Peyer's patch (tissue), 4 donors: ENCODE results near the gene MRPS15. TPM values are rescaled to one million over a fixed set of nuclear protein-coding genes. Genes with fewer than 3 reads are reported as not detected.

Source experiments
- DNase-seq, 3 donors: peaks; one replicate each; pipeline ENCODE4 v3.0.0-alpha.2; 2017 to 2019
- H3K27ac ChIP-seq, 4 donors: fragments of 200-600 bp; sonication (generic); one replicate each; pipeline ENCODE4 v1.5.1; 2016 to 2019
- H3K27me3 ChIP-seq, 2 donors: fragments of 200-600 bp; sonication (generic); one replicate each; pipeline ENCODE4 v1.5.1; 2019
- H3K36me3 ChIP-seq, 3 donors: fragments of 200-600 bp; sonication (generic); one replicate each; pipeline ENCODE4 v1.5.1; 2016 to 2019
- H3K4me1 ChIP-seq, 4 donors: fragments of 200-600 bp; sonication (generic); one replicate each; pipeline ENCODE4 v1.5.1; 2016 to 2019
- H3K4me3 ChIP-seq, 4 donors: fragments of 200-600 bp; sonication (generic); 1 replicate in 3 of 4; 2 replicates in 1 of 4; pipeline ENCODE4 v1.5.1; 2016 to 2019; ENCODE audit warnings: mild to moderate bottlenecking in 1 of 4
- H3K9me3 ChIP-seq, 4 donors: fragments of 200-600 bp; sonication (generic); one replicate each; pipeline ENCODE4 v1.5.1; 2016 to 2019; ENCODE audit warnings: mild to moderate bottlenecking in 1 of 4
- CTCF ChIP-seq, 6 experiments: fragments of 450-650 bp in 4 of 6; fragments of 200-600 bp in 2 of 6; sonication (generic) in 1 of 6; IDR thresholded peaks; one replicate each; pipeline ENCODE4 v1.5.1; 2017 to 2019; ENCODE audit warnings: antibody characterized with exemption in 6 of 6, mild to moderate bottlenecking in 3 of 6, moderate library complexity in 1 of 6
- POLR2A ChIP-seq, 2 donors: fragments of 450-650 bp; IDR thresholded peaks; one replicate each; pipeline ENCODE4 v1.5.1; 2017; ENCODE audit warnings: antibody characterized with exemption in 2 of 2, mild to moderate bottlenecking in 2 of 2, moderate library complexity in 2 of 2
- total RNA-seq, 4 donors: library from RNA; depleted of rRNA; stranded (reverse); fragments of >200 nt; gene quantifications; one replicate each; pipeline ENCODE4 v1.1.0, GENCODE V29; 2016

The MRPS15 gene
- total RNA-seq, 4 donors from 2014 or later: 44.2 to 74.3 (median 46.7) TPM

DNA sequence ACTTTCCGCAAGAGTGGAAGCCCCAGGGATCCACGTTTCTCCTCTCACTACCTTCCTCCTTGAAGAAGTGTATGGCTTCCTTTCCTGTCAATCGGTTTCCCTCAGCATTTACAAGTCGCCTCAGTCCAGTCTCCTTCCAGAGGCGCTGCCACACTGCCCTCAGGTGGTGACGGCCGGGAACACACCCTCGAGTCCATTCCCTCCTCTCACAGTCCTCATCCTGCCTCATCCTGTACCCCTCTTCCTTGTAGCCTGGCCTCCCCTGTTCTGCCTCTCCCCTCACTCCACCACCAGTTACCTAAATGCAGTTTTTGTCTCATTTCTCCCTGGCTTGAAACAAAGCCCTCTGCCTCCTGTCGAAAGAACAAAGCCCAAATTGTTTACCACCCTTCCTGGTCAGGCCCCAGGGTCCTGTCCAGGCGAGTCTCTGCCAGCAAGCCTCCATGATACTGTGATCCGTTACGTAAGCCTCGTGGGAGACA, 43.3 kb downstream of the MRPS15 start:
- peak overlapping the region in 1 of 4 donors; percentile 11 for H3K27ac ChIP-seq
- peak; percentile 83 to 97 (median 92) for DNase-seq
- H3K9me3 ChIP-seq: no peaks in the 10 kb centered on the region
- H3K36me3 ChIP-seq: no peaks in the 10 kb centered on the region
- TF ChIP-seq CTCF (IDR thresholded peaks at IDR 0.05): peak; percentile 78 to 93 (median 92)
- no peak for TF ChIP-seq POLR2A (IDR thresholded peaks at IDR 0.05)
- H3K4me3 ChIP-seq: no peak overlapping the region
- H3K27me3 ChIP-seq: no peaks in the 10 kb centered on the region
- H3K4me1 ChIP-seq: no peaks in the 10 kb centered on the region

- Histone ChIP-seq H3K27me3 (no peaks in the 10 kb centered on the region), H3K27ac (peak overlapping the region in 1 of 4 donors; percentile 11), H3K9me3 (no peaks in the 10 kb centered on the region), H3K4me1 (no peaks in the 10 kb centered on the region), H3K36me3 (no peaks in the 10 kb centered on the region), H3K4me3 (no peak overlapping the region)
- TF ChIP-seq CTCF (IDR thresholded peaks at IDR 0.05): no peak
- no peak for TF ChIP-seq POLR2A (IDR thresholded peaks at IDR 0.05)
- DNase-seq: no peak
Measured at GRCh38 chr1:36420409-36420808, 43.8 kb downstream of the MRPS15 start.

- no peak overlapping the region for H3K27ac ChIP-seq
- no peaks in the 10 kb centered on the region for H3K27me3 ChIP-seq
- no peak for DNase-seq
- no peak overlapping the region for H3K4me3 ChIP-seq
- no peaks in the 10 kb centered on the region for H3K4me1 ChIP-seq
- TF ChIP-seq POLR2A (IDR thresholded peaks at IDR 0.05): no peak
- no peak for TF ChIP-seq CTCF (IDR thresholded peaks at IDR 0.05)
- H3K36me3 ChIP-seq: no peaks in the 10 kb centered on the region
- H3K9me3 ChIP-seq: no peaks in the 10 kb centered on the region
Measured at GRCh38 chr1:36419569-36419968, 44.6 kb downstream of the MRPS15 start.

- no peaks in the 10 kb centered on the region for H3K9me3 ChIP-seq
- no peaks in the 10 kb centered on the region for H3K36me3 ChIP-seq
- H3K27ac ChIP-seq: no peak overlapping the region
- DNase-seq: no peak
- no peaks in the 10 kb centered on the region for H3K4me1 ChIP-seq
- H3K27me3 ChIP-seq: no peaks in the 10 kb centered on the region
- TF ChIP-seq CTCF (IDR thresholded peaks at IDR 0.05): no peak
- TF ChIP-seq POLR2A (IDR thresholded peaks at IDR 0.05): no peak
- no peak overlapping the region for H3K4me3 ChIP-seq
Measured at GRCh38 chr1:36419140-36419539, 45.0 kb downstream of the MRPS15 start.

DNA sequence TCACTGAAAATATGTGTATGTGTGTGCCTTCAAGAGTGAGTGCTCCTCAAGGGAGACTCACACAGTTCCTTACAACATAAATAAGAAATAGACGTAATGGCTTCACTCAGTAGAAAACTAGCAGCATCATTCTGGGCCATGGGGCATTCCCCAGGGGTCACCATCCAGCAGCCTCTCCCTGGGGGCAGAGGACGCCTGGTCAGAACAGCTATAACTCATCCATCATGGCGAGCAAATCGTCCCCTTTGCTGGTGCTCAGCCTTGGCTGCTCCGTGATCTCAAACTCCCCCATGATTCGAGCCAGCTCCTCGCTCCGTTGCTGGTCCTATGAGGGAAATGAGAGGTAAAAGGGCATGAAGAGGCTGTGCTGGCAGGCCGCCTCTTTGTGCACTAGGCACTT, 46.3 kb downstream of the MRPS15 start:
- H3K27ac ChIP-seq: no peak overlapping the region
- no peak overlapping the region for H3K4me3 ChIP-seq
- no peaks in the 10 kb centered on the region for H3K9me3 ChIP-seq
- TF ChIP-seq CTCF (IDR thresholded peaks at IDR 0.05) (no peak), POLR2A (IDR thresholded peaks at IDR 0.05) (no peak)
- no peaks in the 10 kb centered on the region for H3K4me1 ChIP-seq
- DNase-seq: no peak
- H3K27me3 ChIP-seq: no peaks in the 10 kb centered on the region
- H3K36me3 ChIP-seq: no peaks in the 10 kb centered on the region
